HEK293T (cell line): ENCODE data around the gene KIF18A.

Experiments
- BHLHE40 ChIP-seq: fragments of 450-650 bp; IDR thresholded peaks from 2 replicates; pipeline ENCODE4 v1.6.1; 2016; ENCODE audit warnings: mild to moderate bottlenecking, moderate library complexity, borderline replicate concordance
- CTBP1 ChIP-seq: fragments of 450-650 bp; IDR thresholded peaks from 2 replicates; pipeline ENCODE4 v1.6.1; 2016; ENCODE audit warnings: borderline replicate concordance
- FOXA1 ChIP-seq: fragments of 450-650 bp; IDR thresholded peaks from 2 replicates; pipeline ENCODE4 v1.6.1; 2016; ENCODE audit warnings: mild to moderate bottlenecking
- FOXK2 ChIP-seq: fragments of 450-650 bp; IDR thresholded peaks from 2 replicates; pipeline ENCODE4 v1.6.1; 2016; ENCODE audit warnings: mild to moderate bottlenecking
- FOXM1 ChIP-seq: fragments of 450-650 bp; IDR thresholded peaks from 2 replicates; pipeline ENCODE4 v1.6.1; 2017; ENCODE audit warnings: mild to moderate bottlenecking, borderline replicate concordance
- HDGF ChIP-seq: fragments of 450-650 bp; IDR thresholded peaks from 2 replicates; pipeline ENCODE4 v1.6.1; 2017; ENCODE audit warnings: antibody characterized with exemption, borderline replicate concordance
- NFRKB ChIP-seq: fragments of 450-650 bp; IDR thresholded peaks from 2 replicates; pipeline ENCODE4 v1.6.1; 2016; ENCODE audit warnings: mild to moderate bottlenecking, moderate library complexity
- SP1 ChIP-seq: fragments of 450-650 bp; IDR thresholded peaks from 2 replicates; pipeline ENCODE4 v1.6.1; 2017
- ZNF384 ChIP-seq: fragments of 450-650 bp; IDR thresholded peaks from 2 replicates; pipeline ENCODE4 v1.6.1; 2016

GRCh38 chr11:28132548-28132947 is 24.6 kb upstream of the KIF18A start:
- no peak for TF ChIP-seq BHLHE40
- no peak for TF ChIP-seq ZNF384
- TF ChIP-seq FOXM1: no peak
- TF ChIP-seq CTBP1: no peak
- no peak for TF ChIP-seq HDGF
- no peak for TF ChIP-seq NFRKB
- no peak for TF ChIP-seq FOXA1
- no peak for TF ChIP-seq FOXK2
- no peak for TF ChIP-seq SP1
